Neural progenitor cell (in vitro differentiated cells): ENCODE measurements around the gene IL36B.

Source experiments
- CTCF ChIP-seq: fragments of 200-600 bp; sonication (generic); IDR thresholded peaks from 2 replicates; pipeline ENCODE4 v1.5.1; 2017; ENCODE audit warnings: antibody characterized with exemption, mild to moderate bottlenecking
- EZH2 ChIP-seq: fragments of 200-600 bp; sonication (generic); IDR thresholded peaks from 2 replicates; pipeline ENCODE4 v1.6.1; 2017; ENCODE audit warnings: antibody characterized with exemption, mild to moderate bottlenecking, moderate library complexity

GRCh38 chr2:113013336-113013661 is 39.4 kb downstream of the IL36B start:
- TF ChIP-seq EZH2 (no peak), CTCF (no peak)
